ENCODE data around the gene PRKG1.

Gene PRKG1

DNA sequence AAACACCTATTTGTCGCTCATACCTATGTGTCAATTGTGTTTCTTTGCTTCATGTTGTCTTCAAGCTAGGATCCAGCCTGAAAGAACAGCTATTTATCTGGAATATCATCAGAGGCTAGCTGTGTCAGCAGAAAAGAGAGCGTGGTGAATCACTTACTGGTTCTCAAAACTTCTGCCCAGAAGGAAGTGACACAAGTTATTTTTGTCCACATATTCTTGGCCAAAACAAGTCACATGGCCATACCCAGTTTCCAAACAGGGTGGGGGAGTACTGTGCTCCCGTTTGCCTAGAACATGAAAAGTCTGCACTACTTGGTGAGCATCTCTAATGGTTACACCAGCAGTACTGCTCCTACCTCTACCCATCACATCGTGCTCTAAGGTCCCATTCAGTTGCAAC, 786.0 kb downstream of the PRKG1 start:
- DNase-seq (ENCODE audit: low read depth in 1 of 2, low spot score in 1 of 2) = no peak
- Histone ChIP-seq H3K27me3 (ENCODE audit: insufficient read depth, poor library complexity, severe bottlenecking) (no peaks in the 10 kb centered on the region), H3K4me3 (replicated peaks; ENCODE audit: insufficient read depth, low read length) (no peak overlapping the region), H3K27ac (replicated peaks) (no peak overlapping the region)
- TF ChIP-seq CTCF (IDR thresholded peaks at IDR 0.05; ENCODE audit: insufficient read depth, low read length) (no peak), SPI1 (IDR thresholded peaks at IDR 0.05; ENCODE audit: borderline replicate concordance, low read depth) (no peak), POLR2AphosphoS5 (IDR thresholded peaks at IDR 0.05; ENCODE audit: low read depth) (no peak), GABPA (IDR thresholded peaks at IDR 0.05; ENCODE audit: low read depth) (no peak)
- TF ChIP-seq, protein P1, sequence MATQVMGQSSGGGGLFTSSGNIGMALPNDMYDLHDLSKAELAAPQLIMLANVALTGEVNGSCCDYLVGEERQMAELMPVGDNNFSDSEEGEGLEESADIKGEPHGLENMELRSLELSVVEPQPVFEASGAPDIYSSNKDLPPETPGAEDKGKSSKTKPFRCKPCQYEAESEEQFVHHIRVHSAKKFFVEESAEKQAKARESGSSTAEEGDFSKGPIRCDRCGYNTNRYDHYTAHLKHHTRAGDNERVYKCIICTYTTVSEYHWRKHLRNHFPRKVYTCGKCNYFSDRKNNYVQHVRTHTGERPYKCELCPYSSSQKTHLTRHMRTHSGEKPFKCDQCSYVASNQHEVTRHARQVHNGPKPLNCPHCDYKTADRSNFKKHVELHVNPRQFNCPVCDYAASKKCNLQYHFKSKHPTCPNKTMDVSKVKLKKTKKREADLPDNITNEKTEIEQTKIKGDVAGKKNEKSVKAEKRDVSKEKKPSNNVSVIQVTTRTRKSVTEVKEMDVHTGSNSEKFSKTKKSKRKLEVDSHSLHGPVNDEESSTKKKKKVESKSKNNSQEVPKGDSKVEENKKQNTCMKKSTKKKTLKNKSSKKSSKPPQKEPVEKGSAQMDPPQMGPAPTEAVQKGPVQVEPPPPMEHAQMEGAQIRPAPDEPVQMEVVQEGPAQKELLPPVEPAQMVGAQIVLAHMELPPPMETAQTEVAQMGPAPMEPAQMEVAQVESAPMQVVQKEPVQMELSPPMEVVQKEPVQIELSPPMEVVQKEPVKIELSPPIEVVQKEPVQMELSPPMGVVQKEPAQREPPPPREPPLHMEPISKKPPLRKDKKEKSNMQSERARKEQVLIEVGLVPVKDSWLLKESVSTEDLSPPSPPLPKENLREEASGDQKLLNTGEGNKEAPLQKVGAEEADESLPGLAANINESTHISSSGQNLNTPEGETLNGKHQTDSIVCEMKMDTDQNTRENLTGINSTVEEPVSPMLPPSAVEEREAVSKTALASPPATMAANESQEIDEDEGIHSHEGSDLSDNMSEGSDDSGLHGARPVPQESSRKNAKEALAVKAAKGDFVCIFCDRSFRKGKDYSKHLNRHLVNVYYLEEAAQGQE (IDR thresholded peaks at IDR 0.05; ENCODE audit: insufficient replicate concordance, low read depth) = no peak

GRCh38 chr10:51861051-51861450, 786.8 kb downstream of the PRKG1 start:
- DNase-seq (ENCODE audit: low read depth in 1 of 2, low spot score in 1 of 2) = no peak
- no peak overlapping the region for H3K4me3 ChIP-seq (replicated peaks; ENCODE audit: insufficient read depth, low read length)
- no peak overlapping the region for H3K27ac ChIP-seq (replicated peaks)
- TF ChIP-seq CTCF (IDR thresholded peaks at IDR 0.05; ENCODE audit: insufficient read depth, low read length) (no peak), POLR2AphosphoS5 (IDR thresholded peaks at IDR 0.05; ENCODE audit: low read depth) (no peak), SPI1 (IDR thresholded peaks at IDR 0.05; ENCODE audit: borderline replicate concordance, low read depth) (no peak), GABPA (IDR thresholded peaks at IDR 0.05; ENCODE audit: low read depth) (no peak)
- TF ChIP-seq, protein P1 (IDR thresholded peaks at IDR 0.05; ENCODE audit: insufficient replicate concordance, low read depth) = no peak
- H3K27me3 ChIP-seq (ENCODE audit: insufficient read depth, poor library complexity, severe bottlenecking) = no peaks in the 10 kb centered on the region

DNA sequence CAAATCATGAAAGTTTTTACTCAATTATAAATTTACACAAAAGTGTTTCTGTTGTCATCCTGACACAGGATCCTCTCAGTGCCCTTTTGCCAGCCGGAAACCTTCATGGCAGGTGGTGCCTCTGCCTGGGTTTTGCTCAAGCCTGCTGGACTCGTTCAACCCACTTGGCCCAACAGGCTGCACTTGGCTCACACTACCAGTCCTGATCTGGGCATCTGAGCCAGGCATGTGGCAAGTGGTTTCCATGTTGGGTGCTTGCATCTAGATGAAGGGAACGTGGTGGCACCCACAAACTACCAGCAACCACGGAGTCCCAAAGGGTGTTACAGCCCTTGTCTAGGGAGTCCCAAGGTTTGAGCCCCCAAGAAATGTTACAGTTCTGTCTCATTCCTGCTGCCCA, 787.4 kb downstream of the PRKG1 start:
- no peak for DNase-seq (ENCODE audit: low read depth in 1 of 2, low spot score in 1 of 2)
- no peaks in the 10 kb centered on the region for H3K27me3 ChIP-seq (ENCODE audit: insufficient read depth, poor library complexity, severe bottlenecking)
- no peak for TF ChIP-seq POLR2AphosphoS5 (IDR thresholded peaks at IDR 0.05; ENCODE audit: low read depth)
- no peak for TF ChIP-seq SPI1 (IDR thresholded peaks at IDR 0.05; ENCODE audit: borderline replicate concordance, low read depth)
- TF ChIP-seq, protein P1 (IDR thresholded peaks at IDR 0.05; ENCODE audit: insufficient replicate concordance, low read depth) = no peak
- TF ChIP-seq GABPA (IDR thresholded peaks at IDR 0.05; ENCODE audit: low read depth) = no peak
- no peak for TF ChIP-seq CTCF (IDR thresholded peaks at IDR 0.05; ENCODE audit: insufficient read depth, low read length)
- no peak overlapping the region for H3K27ac ChIP-seq (replicated peaks)
- no peak overlapping the region for H3K4me3 ChIP-seq (replicated peaks; ENCODE audit: insufficient read depth, low read length)

All from HL-60 (cell line).